IPS-18c (cell line): Measurements from ENCODE around the gene FBXO8.

ENCODE experiments used
- H3K4me3 ChIP-seq: 2 replicates; pipeline ENCODE4 v1.7.0; 2013; ENCODE audit warnings: low read depth, mild to moderate bottlenecking, low read length, moderate library complexity; ENCODE audit not compliant: insufficient read depth
- H3K9me3 ChIP-seq: one replicate; pipeline ENCODE4 v1.6.1; 2013; ENCODE audit warnings: mild to moderate bottlenecking, low read length, moderate library complexity; ENCODE audit not compliant: control insufficient read depth, insufficient read depth

Gene FBXO8

GRCh38 chr4:174198828-174199227 lies 84.6 kb downstream of the FBXO8 start:
- no peak overlapping the region for H3K4me3 ChIP-seq
- H3K9me3 ChIP-seq: no peaks in the 10 kb centered on the region

GRCh38 chr4:174198396-174198795 lies 85.1 kb downstream of the FBXO8 start:
- H3K4me3 ChIP-seq: no peak overlapping the region
- no peaks in the 10 kb centered on the region for H3K9me3 ChIP-seq

- no peak overlapping the region for H3K4me3 ChIP-seq
Observed at GRCh38 chr4:174193438-174194374, 89.8 kb downstream of the FBXO8 start.

GRCh38 chr4:174192943-174193342 lies 90.5 kb downstream of the FBXO8 start:
- Histone ChIP-seq H3K4me3 (no peak overlapping the region), H3K9me3 (peaks cover 3% of the 10 kb centered on the region)

More at GRCh38 chr4:174193438-174194374, 89.8 kb downstream of the FBXO8 start:
- peaks cover 3% of the 10 kb centered on the region for H3K9me3 ChIP-seq

- Histone ChIP-seq H3K9me3 (peaks cover 3% of the 10 kb centered on the region), H3K4me3 (no peak overlapping the region)
Observed at GRCh38 chr4:174190832-174191500, 92.5 kb downstream of the FBXO8 start.

- Histone ChIP-seq H3K9me3 (peaks cover 3% of the 10 kb centered on the region), H3K4me3 (no peak overlapping the region)
Observed at GRCh38 chr4:174189392-174190015, 94.0 kb downstream of the FBXO8 start.
